Endothelial cell of umbilical vein (primary cell): ENCODE data around the gene CIAO3. TPM values are rescaled to one million over a fixed set of nuclear protein-coding genes. Genes with fewer than 3 reads are reported as not detected.

Experiments
- BruUV-seq: library from RNA; stranded (reverse); fragments of 400-500 nt; replicated peaks from 2 replicates; lab custom pipeline; 2021; lab: Mats Ljungman, UMichigan
- CTCF ChIA-PET: fragments of 300-600, 350-600 bp; sonication (Branson Sonifier 250); formaldehyde crosslinking; loops from one replicate; lab custom pipeline; 2021; ENCODE audit warnings: antibody characterized with exemption, inconsistent platforms; lab: Charles Lee
- POLR2A ChIA-PET: fragments of 300-600, 350-600 bp; sonication (Branson Sonifier 250); formaldehyde crosslinking; loops from one replicate; lab custom pipeline; 2021; ENCODE audit warnings: antibody characterized with exemption, inconsistent platforms; lab: Charles Lee
- DNase-seq: peaks from one replicate; pipeline ENCODE4 v3.0.0-alpha.2; 2011; ENCODE audit warnings: low read depth, low spot score
- FAIRE-seq: peaks from 2 replicates; lab custom pipeline; 2011; peaks lifted over from hg19 to GRCh38; lab: Jason Lieb, UNC
- H2AFZ ChIP-seq: 2 replicates; pipeline ENCODE4 v1.6.0; 2012; ENCODE audit warnings: low read depth, low read length, control low read depth, inconsistent platforms
- H3K27ac ChIP-seq: 2 replicates; pipeline ENCODE4 v1.5.1; 2011; ENCODE audit warnings: low read depth, mild to moderate bottlenecking, control low read depth, low read length, moderate library complexity; ENCODE audit not compliant: insufficient read depth
- H3K27me3 ChIP-seq, 2 experiments: 2 replicates each; pipeline versions ENCODE4 v1.6.0 to v1.6.1; 2011; ENCODE audit warnings: low read length in 2 of 2, mixed read lengths in 1 of 2; ENCODE audit not compliant: control insufficient read depth in 2 of 2, insufficient read depth in 2 of 2
- H3K36me3 ChIP-seq, 2 experiments: 2 replicates in 1 of 2; 3 replicates in 1 of 2; pipeline ENCODE4 v1.5.1; 2011; ENCODE audit warnings: low read length in 2 of 2, mild to moderate bottlenecking in 1 of 2, moderate library complexity in 1 of 2; ENCODE audit not compliant: control insufficient read depth in 2 of 2, insufficient read depth in 2 of 2; ENCODE audit errors: extremely low read depth in 1 of 2
- H3K4me1 ChIP-seq: 3 replicates; pipeline ENCODE4 v1.5.1; 2011; ENCODE audit warnings: mild to moderate bottlenecking, low read length; ENCODE audit not compliant: control insufficient read depth, insufficient read depth; ENCODE audit errors: extremely low read depth
- H3K4me2 ChIP-seq: 2 replicates; pipeline ENCODE4 v1.6.1; 2011; ENCODE audit warnings: low read length, control low read depth, mixed read lengths; ENCODE audit not compliant: insufficient read depth
- H3K4me3 ChIP-seq, 3 experiments: fragments of 200-600 bp in 1 of 3; sonication (generic), shearing (Covaris generic) in 1 of 3; replicated peaks in 1 of 3; 2 replicates each; pipeline ENCODE4 v1.5.1; 2011 to 2016; ENCODE audit warnings: control low read depth in 3 of 3, low read length in 3 of 3, mild to moderate bottlenecking in 2 of 3, inconsistent platforms in 1 of 3, low read depth in 1 of 3, moderate library complexity in 1 of 3; ENCODE audit not compliant: insufficient read depth in 1 of 3
- H3K79me2 ChIP-seq: 2 replicates; pipeline ENCODE4 v1.6.0; 2012; ENCODE audit warnings: low read length, inconsistent platforms; ENCODE audit not compliant: control insufficient read depth, insufficient read depth
- H3K9ac ChIP-seq: replicated peaks from 2 replicates; pipeline ENCODE3; 2011; ENCODE audit warnings: low read length, control low read depth; ENCODE audit not compliant: insufficient read depth; ENCODE audit errors: extremely low read depth
- H3K9me1 ChIP-seq: replicated peaks from 3 replicates; pipeline ENCODE4 v1.6.0; 2011; ENCODE audit warnings: mild to moderate bottlenecking, low read length; ENCODE audit not compliant: control insufficient read depth, insufficient read depth; ENCODE audit errors: extremely low read depth
- H3K9me3 ChIP-seq: replicated peaks from 2 replicates; pipeline ENCODE4 v1.5.1; 2012; ENCODE audit warnings: low read length, inconsistent platforms; ENCODE audit not compliant: control insufficient read depth, insufficient read depth
- H4K20me1 ChIP-seq: replicated peaks from 2 replicates; pipeline ENCODE3; 2011; ENCODE audit warnings: mild to moderate bottlenecking, low read length; ENCODE audit not compliant: control insufficient read depth, insufficient read depth; ENCODE audit errors: extremely low read depth
- EZH2 ChIP-seq: IDR thresholded peaks from 2 replicates; pipeline ENCODE4 v1.6.1; 2012; ENCODE audit warnings: borderline replicate concordance, low read depth, mild to moderate bottlenecking, moderate library complexity, low read length, inconsistent platforms; ENCODE audit not compliant: severe bottlenecking
- FOS ChIP-seq: IDR thresholded peaks from 2 replicates; pipeline ENCODE4 v1.6.1; 2011; ENCODE audit warnings: mild to moderate bottlenecking, low read length, moderate library complexity, borderline replicate concordance; ENCODE audit not compliant: insufficient read depth
- GATA2 ChIP-seq: IDR thresholded peaks from 2 replicates; pipeline ENCODE4 v1.7.0; 2011; ENCODE audit warnings: low read depth, mild to moderate bottlenecking, moderate library complexity, mixed read lengths, low read length; ENCODE audit not compliant: insufficient read length, insufficient read depth
- JUN ChIP-seq: IDR thresholded peaks from 2 replicates; pipeline ENCODE4 v1.6.1; 2011; ENCODE audit warnings: borderline replicate concordance, low read depth; ENCODE audit not compliant: insufficient read length, insufficient read depth
- MYC ChIP-seq: IDR thresholded peaks from one replicate; pipeline ENCODE4 v1.6.1; 2011; ENCODE audit warnings: mild to moderate bottlenecking, low read depth, low read length
- dilution Hi-C: fragments of 300-500 bp; cut with MboI; formaldehyde crosslinking; loops from one replicate; pipeline ENCODE4 v1.15.0; 2019; ENCODE audit warnings: low sequenced_read_pairs; ENCODE audit not compliant: extremely low pct_ligation_motif_present
- intact Hi-C: fragments of 100-400 bp; cut with micrococcal nuclease; formaldehyde crosslinking; loops from one replicate; pipeline ENCODE4 v1.10.0; 2022
- polyA plus RNA-seq, 4 experiments: library from polyadenylated mRNA; depleted of rRNA in 3 of 4; stranded (reverse) in 3 of 4; unstranded in 1 of 4; fragments of >200 nt; gene quantifications; 2 replicates each; pipeline versions ENCODE4 v1.2.1 to v1.2.3, GENCODE V29; 2011 to 2012; ENCODE audit warnings: missing spikeins in 1 of 4
- total RNA-seq: library from RNA; stranded (reverse); gene quantifications from 2 replicates; pipeline ENCODE4 v1.2.3, GENCODE V29; 2021
- TF ChIP-seq, protein P1 (sequence below): IDR thresholded peaks from 2 replicates; pipeline ENCODE4 v1.6.1; 2011; ENCODE audit not compliant: insufficient read depth, insufficient read length
- TF ChIP-seq, protein P2 (sequence below), 2 donors: IDR thresholded peaks; 1 replicate in 1 of 2; 2 replicates in 1 of 2; pipeline ENCODE4 v1.5.1; 2011; ENCODE audit warnings: low read length in 2 of 2, mild to moderate bottlenecking in 2 of 2, moderate library complexity in 2 of 2, control low read depth in 1 of 2, inconsistent platforms in 1 of 2, low read depth in 1 of 2; ENCODE audit not compliant: insufficient read depth in 1 of 2; ENCODE audit errors: extremely low read depth in 1 of 2

CIAO3 gene
- total and polyA plus RNA-seq, 2 donors (not counting 3 experiments of a cell fraction or from before 2014, with no cell fraction given), result 23.1 to 33.8 TPM

DNA sequence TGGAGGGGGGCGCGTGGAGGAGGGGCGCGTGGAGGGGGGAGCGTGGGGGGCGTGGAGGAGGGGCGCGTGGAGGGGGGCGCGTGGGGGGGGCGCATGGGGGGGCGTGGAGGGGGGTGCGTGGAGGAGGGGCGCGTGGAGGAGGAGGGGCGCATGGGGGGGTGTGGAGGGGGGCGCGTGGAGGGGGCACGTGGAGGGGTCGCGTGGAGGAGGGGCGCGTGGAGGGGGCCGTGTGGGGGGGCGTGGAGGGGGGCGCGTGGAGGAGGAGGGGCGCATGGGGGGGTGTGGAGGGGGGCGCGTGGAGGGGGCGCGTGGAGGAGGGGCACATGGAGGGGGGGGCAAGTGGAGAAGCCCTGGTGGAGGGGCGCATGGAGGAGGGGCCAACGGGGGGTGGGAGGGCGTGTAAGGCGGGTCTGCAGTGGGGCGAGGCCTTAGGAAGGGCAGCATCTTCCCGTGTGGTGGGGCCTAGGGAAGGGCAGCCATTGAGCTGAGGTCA, 27.0 kb upstream of the CIAO3 start:
- intact Hi-C loops, result no loop called here
- dilution Hi-C loops, result no loop called here

More for the DNA sequence above, 27.0 kb upstream of the CIAO3 start:
- H3K9me3 ChIP-seq, result no peaks in the 10 kb centered on the region
- no TSS peak for BruUV-seq
- ChIA-PET POLR2A (no interaction called here), CTCF (no interaction called here)
- no peaks in the 10 kb centered on the region for H3K79me2 ChIP-seq
- no peaks in the 10 kb centered on the region for H3K4me1 ChIP-seq
- H3K4me3 ChIP-seq, result no peak overlapping the region
- H2AFZ ChIP-seq, result no peak overlapping the region
- no peak overlapping the region for H3K9ac ChIP-seq
- no peak for TF ChIP-seq FOS
- no peak for TF ChIP-seq MYC
- TF ChIP-seq EZH2, result no peak
- TF ChIP-seq GATA2, result no peak
- TF ChIP-seq, protein P1, sequence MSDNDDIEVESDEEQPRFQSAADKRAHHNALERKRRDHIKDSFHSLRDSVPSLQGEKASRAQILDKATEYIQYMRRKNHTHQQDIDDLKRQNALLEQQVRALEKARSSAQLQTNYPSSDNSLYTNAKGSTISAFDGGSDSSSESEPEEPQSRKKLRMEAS, result no peak
- TF ChIP-seq JUN, result no peak
- TF ChIP-seq, protein P2, sequence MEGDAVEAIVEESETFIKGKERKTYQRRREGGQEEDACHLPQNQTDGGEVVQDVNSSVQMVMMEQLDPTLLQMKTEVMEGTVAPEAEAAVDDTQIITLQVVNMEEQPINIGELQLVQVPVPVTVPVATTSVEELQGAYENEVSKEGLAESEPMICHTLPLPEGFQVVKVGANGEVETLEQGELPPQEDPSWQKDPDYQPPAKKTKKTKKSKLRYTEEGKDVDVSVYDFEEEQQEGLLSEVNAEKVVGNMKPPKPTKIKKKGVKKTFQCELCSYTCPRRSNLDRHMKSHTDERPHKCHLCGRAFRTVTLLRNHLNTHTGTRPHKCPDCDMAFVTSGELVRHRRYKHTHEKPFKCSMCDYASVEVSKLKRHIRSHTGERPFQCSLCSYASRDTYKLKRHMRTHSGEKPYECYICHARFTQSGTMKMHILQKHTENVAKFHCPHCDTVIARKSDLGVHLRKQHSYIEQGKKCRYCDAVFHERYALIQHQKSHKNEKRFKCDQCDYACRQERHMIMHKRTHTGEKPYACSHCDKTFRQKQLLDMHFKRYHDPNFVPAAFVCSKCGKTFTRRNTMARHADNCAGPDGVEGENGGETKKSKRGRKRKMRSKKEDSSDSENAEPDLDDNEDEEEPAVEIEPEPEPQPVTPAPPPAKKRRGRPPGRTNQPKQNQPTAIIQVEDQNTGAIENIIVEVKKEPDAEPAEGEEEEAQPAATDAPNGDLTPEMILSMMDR (IDR thresholded peaks at IDR 0.05; ENCODE audit: extremely low read depth in 1 of 2, insufficient read depth in 1 of 2, low read depth in 1 of 2, low read length in 2 of 2), result no peak
- no peaks in the 10 kb centered on the region for H4K20me1 ChIP-seq
- DNase-seq, result no peak
- H3K9me1 ChIP-seq, result no peaks in the 10 kb centered on the region
- no peaks in the 10 kb centered on the region for H3K27me3 ChIP-seq
- H3K27ac ChIP-seq, result no peak overlapping the region
- no peaks in the 10 kb centered on the region for H3K36me3 ChIP-seq
- no peak overlapping the region for H3K4me2 ChIP-seq
- FAIRE-seq, result no peak
